OCI-LY7 (cell line): ENCODE measurements around the gene MARCHF6. TPM values are rescaled to one million over a fixed set of nuclear protein-coding genes. Genes with fewer than 3 reads are reported as not detected.
A peak's percentile ranks its signal among the peaks of the same experiment; 100 is the strongest.

Experiments
- BruUV-seq: library from RNA; stranded (reverse); fragments of 400-500 nt; replicated peaks from 2 replicates; lab custom pipeline; 2021; lab: Mats Ljungman, UMichigan
- CTCF ChIA-PET: fragments of 300-600 bp; sonication (Branson Sonifier 250); formaldehyde crosslinking; loops from one replicate; lab custom pipeline; 2022; ENCODE audit warnings: antibody characterized with exemption; ENCODE audit not compliant: unreplicated experiment; lab: Charles Lee
- POLR2A ChIA-PET: fragments of 300-600 bp; sonication (Branson Sonifier 250); formaldehyde crosslinking; loops from one replicate; lab custom pipeline; 2022; ENCODE audit warnings: antibody characterized with exemption; lab: Charles Lee
- DNase-seq: peaks from one replicate; pipeline ENCODE4 v3.0.0-alpha.2; 2015; ENCODE audit warnings: low spot score
- H2AFZ ChIP-seq: fragments of 200-600 bp; sonication (generic), shearing (Covaris generic); 2 replicates; pipeline ENCODE4 v1.6.1; 2014; ENCODE audit warnings: mild to moderate bottlenecking, antibody characterized with exemption, low read length, moderate library complexity
- H3K27ac ChIP-seq: fragments of 200-600 bp; sonication (generic); 2 replicates; pipeline ENCODE4 v1.5.1; 2014; ENCODE audit warnings: mixed run types, low read depth, mild to moderate bottlenecking, moderate library complexity, low read length, inconsistent platforms; ENCODE audit not compliant: poor library complexity, severe bottlenecking
- H3K36me3 ChIP-seq: fragments of 200-600 bp; sonication (generic); 2 replicates; pipeline ENCODE4 v1.6.1; 2014; ENCODE audit warnings: mild to moderate bottlenecking, antibody characterized with exemption, low read length, moderate library complexity, mixed read lengths; ENCODE audit not compliant: insufficient read depth
- H3K4me1 ChIP-seq: fragments of 200-600 bp; sonication (generic); 2 replicates; pipeline ENCODE4 v1.5.1; 2014; ENCODE audit warnings: mild to moderate bottlenecking, low read length; ENCODE audit not compliant: insufficient read depth, poor library complexity, severe bottlenecking
- H3K4me2 ChIP-seq: fragments of 200-600 bp; sonication (generic); 2 replicates; pipeline ENCODE4 v1.6.1; 2014; ENCODE audit warnings: mild to moderate bottlenecking, low read length
- H3K4me3 ChIP-seq: fragments of 200-600 bp; sonication (generic); 2 replicates; pipeline ENCODE4 v1.5.1; 2014; ENCODE audit warnings: mild to moderate bottlenecking, low read depth, low read length; ENCODE audit not compliant: poor library complexity, severe bottlenecking
- H3K79me2 ChIP-seq: fragments of 200-600 bp; sonication (generic); 2 replicates; pipeline ENCODE4 v1.6.1; 2016; ENCODE audit warnings: low read depth, mild to moderate bottlenecking, low read length, moderate library complexity, mixed read lengths; ENCODE audit not compliant: insufficient read depth
- H3K9me2 ChIP-seq: fragments of 200-600 bp; sonication (generic); 2 replicates; pipeline ENCODE4 v1.6.1; 2016; ENCODE audit warnings: mild to moderate bottlenecking, low read length, mixed read lengths; ENCODE audit not compliant: insufficient read depth
- H3K9me3 ChIP-seq: fragments of 200-600 bp; sonication (generic); 2 replicates; pipeline ENCODE4 v1.6.1; 2014; ENCODE audit warnings: mild to moderate bottlenecking, mixed run types, low read length, mixed read lengths
- H4K20me1 ChIP-seq: fragments of 200-600 bp; sonication (generic); 2 replicates; pipeline ENCODE4 v1.6.1; 2014; ENCODE audit warnings: mild to moderate bottlenecking, antibody characterized with exemption, low read length, moderate library complexity, mixed read lengths; ENCODE audit not compliant: insufficient read depth
- CTCF ChIP-seq: fragments of 200-600 bp; sonication (generic); conservative IDR thresholded peaks from 2 replicates; pipeline ENCODE4 v1.5.1; 2014; ENCODE audit warnings: mild to moderate bottlenecking, antibody characterized with exemption, low read length, moderate library complexity, mixed read lengths
- EZH2phosphoT487 ChIP-seq: fragments of 200-600 bp; sonication (generic); IDR thresholded peaks from 2 replicates; pipeline ENCODE4 v1.6.1; 2018; ENCODE audit warnings: low read depth, borderline replicate concordance, mild to moderate bottlenecking, mixed run types, antibody characterized with exemption, low read length, moderate library complexity, mixed read lengths
- intact Hi-C: fragments of 100-400 bp; cut with micrococcal nuclease; formaldehyde crosslinking; loops from one replicate; pipeline ENCODE4 v1.10.0; 2022; ENCODE audit not compliant: unreplicated experiment
- total RNA-seq, 2 experiments: library from RNA; depleted of rRNA in 1 of 2; stranded (reverse); fragments of >200 nt in 1 of 2; shearing (Covaris generic) in 1 of 2; gene quantifications; 2 replicates each; pipeline ENCODE4 v1.2.3, GENCODE V29; 2014 to 2022

Gene MARCHF6
- total RNA-seq, 2 experiments from 2014 or later: 113 to 118 TPM

GRCh38 chr5:10351199-10351905, 2.1 kb upstream of the MARCHF6 start:
- no peaks in the 10 kb centered on the region for H3K9me2 ChIP-seq
- H3K4me3 ChIP-seq: no peak overlapping the region
- no peaks in the 10 kb centered on the region for H3K9me3 ChIP-seq
- H3K4me1 ChIP-seq: peaks cover 20% of the 10 kb centered on the region
- peaks cover 17% of the 10 kb centered on the region for H4K20me1 ChIP-seq
- peaks cover 37% of the 10 kb centered on the region for H3K79me2 ChIP-seq
- no peak overlapping the region for H3K27ac ChIP-seq
- BruUV-seq: no TSS peak
- no peaks in the 10 kb centered on the region for H3K36me3 ChIP-seq
- intact Hi-C loops: loop anchor here (5.0 kb wide), 2 partner anchors 256 to 276 kb away; no protein-coding TSS in a partner anchor
- POLR2A ChIA-PET: interaction anchor here (0.7 to 1.0 kb wide), 2 partner anchors 35 to 333 kb away, joined by 3 read pairs; no protein-coding TSS in a partner anchor
- TF ChIP-seq CTCF (no peak), EZH2phosphoT487 (no peak)
- DNase-seq: no peak
- CTCF ChIA-PET: no interaction called here
- no peak overlapping the region for H2AFZ ChIP-seq
- no peak overlapping the region; the same call in 1 of the 2 replicates for H3K4me2 ChIP-seq

GRCh38 chr5:10351919-10352318, 1.6 kb upstream of the MARCHF6 start:
- POLR2A ChIA-PET: interaction anchor here (1.0 to 1.8 kb wide), 2 partner anchors 11 to 35 kb away, joined by 3 to 6 read pairs; no protein-coding TSS in a partner anchor
- no peak for DNase-seq
- Histone ChIP-seq H4K20me1 (peaks cover 21% of the 10 kb centered on the region), H3K36me3 (no peaks in the 10 kb centered on the region), H3K4me3 (peak overlapping the region; percentile 88), H3K9me3 (no peaks in the 10 kb centered on the region), H3K4me2 (peak overlapping the region; percentile 75), H2AFZ (no peak overlapping the region), H3K9me2 (no peaks in the 10 kb centered on the region), H3K4me1 (peaks cover 25% of the 10 kb centered on the region), H3K79me2 (peaks cover 43% of the 10 kb centered on the region), H3K27ac (no peak overlapping the region)
- BruUV-seq: no TSS peak
- no peak for TF ChIP-seq CTCF
- TF ChIP-seq EZH2phosphoT487: no peak
- CTCF ChIA-PET: no interaction called here
- intact Hi-C loops: loop anchor here (2.0 to 5.0 kb wide), 4 partner anchors 255 to 409 kb away; partner anchors contain the start of gene DAP
